HG03354 (cell line): ENCODE results near the gene BMF.
A peak's percentile ranks its signal among the peaks of the same experiment; 100 is the strongest.

ENCODE experiments used
- ATAC-seq: cut with Tn5 transposase; IDR thresholded peaks from one replicate; pipeline ENCODE4 v1.9.1; 2021; ENCODE audit warnings: mild to moderate bottlenecking; ENCODE audit not compliant: unreplicated experiment, poor library complexity, severe bottlenecking

BMF gene

DNA sequence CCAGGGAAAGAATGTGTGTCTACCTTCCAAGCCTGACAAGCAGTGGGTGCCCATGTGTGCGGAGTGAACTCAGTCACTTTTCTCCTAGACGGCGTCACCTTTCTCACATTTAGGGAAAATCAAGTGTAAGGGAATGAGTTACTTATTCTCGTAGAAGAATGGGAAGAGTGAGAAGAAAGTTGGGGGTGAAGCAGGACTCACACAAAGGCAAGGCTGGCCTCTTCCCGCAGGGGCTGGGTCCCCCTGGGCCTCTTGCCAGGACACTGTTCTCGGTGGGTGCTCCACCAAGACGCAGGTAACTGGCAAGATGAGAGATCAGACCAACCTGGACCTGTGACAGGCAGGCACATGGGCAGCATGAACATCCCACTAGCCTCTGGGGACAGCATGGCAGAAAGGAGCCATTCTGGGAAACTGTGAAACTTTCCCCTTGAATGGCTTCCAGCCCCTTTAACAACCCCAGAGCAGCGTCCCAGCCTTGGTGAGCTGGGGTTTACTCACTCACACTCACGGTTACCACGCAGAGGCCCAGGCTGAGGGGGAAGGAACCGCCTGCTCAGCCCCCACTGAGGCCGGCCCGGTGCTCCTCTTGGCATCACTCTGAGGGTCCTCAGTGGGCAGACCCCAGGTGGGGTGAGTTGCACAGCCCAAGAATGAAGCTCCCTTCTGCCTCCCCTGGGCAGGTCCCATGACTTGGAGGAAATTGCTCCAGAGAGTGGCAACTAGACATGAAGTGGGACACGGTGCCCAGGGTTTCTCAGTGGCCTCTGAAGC lies 54.7 kb downstream of the BMF start:
- ATAC-seq = peak; percentile 24

DNA sequence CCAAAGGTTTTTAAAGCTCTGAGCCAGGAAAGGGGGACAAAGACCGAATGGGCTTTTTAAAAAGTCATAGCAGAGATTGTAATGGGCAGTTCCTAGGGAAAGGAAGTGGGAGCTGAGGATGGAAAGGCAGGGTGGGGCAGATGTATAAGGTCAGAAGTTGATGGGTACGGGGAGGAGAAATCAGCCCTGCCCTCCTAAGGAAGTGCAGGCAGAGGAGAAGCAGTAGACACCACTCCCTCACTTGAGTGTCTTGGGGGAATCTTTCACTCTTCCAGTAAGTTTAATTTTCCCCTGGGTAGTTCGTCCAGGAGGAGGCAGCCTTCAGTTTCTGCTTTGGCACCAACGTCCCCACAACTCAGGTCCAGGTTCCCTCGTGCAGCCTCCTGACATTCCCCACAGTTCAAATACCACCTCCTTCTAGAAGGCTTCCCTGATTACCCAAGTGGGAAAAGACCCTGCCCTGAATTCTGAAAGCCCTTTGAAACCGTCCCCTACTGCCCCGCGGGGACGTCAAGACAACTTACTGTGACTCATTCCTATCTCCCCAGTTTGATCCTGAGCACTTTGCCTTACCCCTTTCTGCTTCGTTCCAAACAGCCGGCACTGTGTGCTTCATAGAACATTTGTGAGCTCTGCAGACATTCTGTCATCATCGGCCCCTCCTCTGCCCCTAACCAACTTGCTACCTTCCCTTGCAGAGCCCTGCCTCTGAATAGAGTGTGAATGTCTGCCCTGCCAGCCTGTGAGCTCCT lies 55.4 kb downstream of the BMF start:
- no peak for ATAC-seq

DNA sequence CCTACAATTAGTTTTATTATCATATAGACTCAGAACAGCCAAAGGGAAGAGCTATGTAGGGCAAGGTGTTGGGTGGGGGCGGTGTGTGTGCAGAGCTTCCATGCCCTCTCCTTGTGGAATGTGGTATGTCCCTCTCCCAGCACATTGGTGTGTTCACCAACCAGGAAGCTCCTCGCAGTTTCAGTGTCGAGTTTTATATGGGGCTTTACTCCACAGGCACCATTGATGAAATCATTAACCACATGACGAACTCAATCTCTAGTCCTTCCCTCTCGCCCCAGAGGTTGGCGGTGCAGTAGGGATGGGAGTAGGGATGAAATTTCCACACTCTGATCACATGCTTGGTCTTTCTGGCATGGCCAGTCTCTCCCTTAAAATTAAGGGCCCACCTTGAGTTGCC lies 56.1 kb downstream of the BMF start:
- no peak for ATAC-seq

DNA sequence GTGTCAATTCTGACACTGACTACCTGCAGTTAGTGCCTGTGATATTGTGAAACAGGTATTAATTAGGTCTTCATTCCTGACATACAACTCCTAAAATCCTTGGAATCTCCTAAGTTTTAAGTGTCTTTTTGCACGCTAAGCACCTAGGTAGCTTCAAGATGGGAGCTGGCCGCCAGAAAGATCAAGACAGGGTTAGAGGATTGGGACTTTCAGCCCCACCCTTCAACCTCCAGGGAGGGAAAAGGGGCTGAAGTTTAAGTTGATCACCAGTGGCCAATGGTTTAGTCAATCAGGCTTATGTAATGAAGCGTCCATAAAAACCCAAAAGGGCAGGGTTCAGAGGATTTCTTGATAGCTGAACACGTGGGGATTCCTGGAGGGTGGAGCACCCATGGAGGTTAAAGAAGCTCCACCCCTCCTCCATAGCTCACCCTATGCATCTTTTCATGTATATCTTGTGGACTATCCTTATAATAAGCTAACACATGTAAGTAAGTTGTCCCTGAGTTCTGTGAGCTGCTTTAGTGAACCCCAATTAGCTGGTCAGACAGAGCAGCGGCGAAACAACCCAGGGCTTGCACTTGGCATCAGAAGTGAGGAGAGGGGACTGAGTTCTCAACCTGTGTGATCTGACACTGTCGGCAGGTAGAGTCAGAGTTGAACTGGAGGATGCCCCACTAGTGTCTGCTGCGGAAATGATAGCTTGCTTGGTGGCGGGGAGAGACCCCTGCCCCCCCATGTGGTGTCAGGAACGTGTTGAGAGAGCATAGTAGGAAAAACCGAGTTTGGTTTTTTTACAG lies 56.9 kb downstream of the BMF start:
- no peak for ATAC-seq

DNA sequence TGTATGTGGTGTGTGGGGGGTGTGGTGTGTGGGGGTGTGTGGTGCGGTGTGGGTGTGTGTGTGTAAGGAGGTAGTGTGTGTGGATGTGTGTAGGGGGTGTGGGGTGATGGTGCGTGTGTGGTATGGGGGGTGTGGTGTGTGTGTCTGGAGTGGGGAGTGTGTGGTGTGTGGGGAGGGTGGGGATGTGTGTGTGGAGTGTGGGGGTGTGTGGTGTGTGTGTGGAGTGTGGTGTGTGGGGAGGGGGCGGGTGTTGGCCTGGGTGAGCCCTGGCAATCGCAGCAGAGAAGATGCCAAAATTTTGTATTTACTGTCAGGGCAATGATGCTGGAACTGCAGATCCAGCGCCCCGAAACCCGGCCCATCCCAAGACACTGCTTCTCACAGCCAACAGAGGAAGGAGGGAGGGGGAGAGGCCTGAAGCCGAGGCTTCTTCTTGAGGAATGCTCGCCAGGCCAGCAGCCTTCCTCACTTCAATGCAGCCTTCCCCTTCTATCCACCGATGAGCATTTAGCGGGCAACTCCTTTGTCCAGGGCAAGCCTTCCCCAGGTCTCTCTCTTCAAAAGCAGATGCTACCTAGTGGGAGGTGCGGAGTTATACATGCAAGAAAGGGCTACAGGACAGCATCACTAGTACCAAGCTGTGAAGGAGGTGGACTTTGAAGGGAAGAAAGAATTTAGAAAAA lies 57.8 kb downstream of the BMF start:
- no peak for ATAC-seq

DNA sequence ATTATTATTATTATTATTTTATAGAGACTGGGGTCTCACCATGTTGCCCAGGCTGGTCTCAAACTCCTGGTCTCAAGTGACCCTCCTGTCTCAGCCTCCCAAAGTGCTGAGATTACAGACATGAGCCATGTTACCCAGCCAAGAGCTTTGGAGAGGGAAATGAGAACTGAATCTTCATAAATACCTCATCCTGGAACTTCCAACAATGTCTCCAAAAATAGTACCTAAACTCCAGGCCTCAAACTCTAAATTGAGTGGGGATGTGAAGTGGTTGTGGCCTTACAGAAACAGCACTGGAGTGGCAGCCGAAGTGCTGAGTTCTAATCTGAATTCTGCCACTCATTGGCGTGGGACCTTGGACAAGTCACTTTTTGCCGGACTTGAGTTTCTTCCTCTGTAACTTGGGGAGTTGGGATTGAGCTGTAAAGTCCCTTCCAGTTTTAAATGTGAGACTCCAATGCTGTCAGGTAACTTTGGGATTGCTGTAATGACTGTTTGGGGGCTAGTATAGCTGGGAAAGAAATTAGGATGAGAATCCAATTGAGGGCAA lies 59.7 kb downstream of the BMF start:
- no peak for ATAC-seq

DNA sequence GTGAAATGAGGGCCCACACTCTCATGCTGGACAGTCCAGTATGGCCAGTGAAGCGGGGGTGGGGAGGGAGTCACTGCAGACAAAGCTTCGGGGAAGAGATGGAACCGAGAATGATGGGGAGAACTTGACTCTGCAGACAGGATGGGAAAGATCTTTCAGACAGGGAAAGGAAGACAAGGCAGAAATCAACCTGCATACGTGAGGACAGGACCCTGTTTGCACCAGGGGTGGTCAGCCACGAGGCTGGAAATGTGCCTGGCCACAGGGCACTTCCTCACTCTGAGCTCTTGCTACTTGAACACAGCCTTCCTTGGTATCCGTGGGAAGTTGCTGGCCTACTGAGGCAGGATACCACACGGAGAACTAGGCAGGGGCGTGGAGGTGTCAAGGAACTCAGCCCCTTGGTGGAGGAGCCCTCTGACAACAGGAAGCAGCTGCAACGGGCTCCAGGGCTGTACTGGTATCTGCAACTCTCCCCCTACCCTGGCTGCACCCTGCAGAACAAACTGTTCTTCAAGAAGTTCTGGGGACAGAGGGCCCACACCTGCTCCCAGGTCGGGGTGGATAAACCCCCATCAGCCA lies 60.4 kb downstream of the BMF start:
- peak; percentile 33 for ATAC-seq

DNA sequence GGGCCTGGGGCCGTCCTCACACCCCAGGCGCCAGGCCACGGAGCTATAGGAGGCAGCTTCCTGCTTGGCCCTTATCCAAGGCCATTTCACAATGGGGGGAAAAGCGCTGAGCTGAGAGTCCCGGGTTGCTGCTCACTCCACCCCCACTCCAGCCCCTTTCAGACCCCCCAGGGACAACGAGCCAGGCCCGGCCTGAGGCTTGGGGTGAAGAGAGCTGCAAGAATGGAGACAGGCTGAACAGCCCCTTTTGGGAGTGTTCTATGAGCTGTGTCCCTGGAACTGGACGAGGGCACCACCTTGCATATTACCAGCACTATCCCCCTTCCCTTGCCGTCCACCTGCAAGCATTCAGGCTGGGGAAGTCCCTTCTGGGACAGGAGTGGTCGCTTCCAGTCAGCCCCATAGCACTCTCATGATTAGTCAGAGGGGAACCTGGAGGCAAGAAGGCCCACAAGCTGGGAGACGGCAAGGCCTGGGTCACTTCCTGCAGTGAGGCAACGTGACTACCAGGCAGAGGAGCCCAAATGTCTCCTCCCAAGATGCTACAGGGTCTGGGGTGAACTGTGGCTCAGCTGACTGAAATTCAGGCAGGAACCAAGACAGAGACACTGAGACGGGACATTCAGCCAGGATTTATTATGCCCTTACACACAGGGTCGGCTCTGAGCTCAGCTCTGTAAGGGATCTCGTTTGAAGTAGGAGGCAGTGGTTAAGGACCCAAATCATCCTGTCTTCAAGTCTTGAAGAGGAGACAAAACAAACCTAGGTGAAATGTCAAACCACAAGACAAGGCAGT lies 61.1 kb downstream of the BMF start:
- peak; percentile 56 for ATAC-seq

DNA sequence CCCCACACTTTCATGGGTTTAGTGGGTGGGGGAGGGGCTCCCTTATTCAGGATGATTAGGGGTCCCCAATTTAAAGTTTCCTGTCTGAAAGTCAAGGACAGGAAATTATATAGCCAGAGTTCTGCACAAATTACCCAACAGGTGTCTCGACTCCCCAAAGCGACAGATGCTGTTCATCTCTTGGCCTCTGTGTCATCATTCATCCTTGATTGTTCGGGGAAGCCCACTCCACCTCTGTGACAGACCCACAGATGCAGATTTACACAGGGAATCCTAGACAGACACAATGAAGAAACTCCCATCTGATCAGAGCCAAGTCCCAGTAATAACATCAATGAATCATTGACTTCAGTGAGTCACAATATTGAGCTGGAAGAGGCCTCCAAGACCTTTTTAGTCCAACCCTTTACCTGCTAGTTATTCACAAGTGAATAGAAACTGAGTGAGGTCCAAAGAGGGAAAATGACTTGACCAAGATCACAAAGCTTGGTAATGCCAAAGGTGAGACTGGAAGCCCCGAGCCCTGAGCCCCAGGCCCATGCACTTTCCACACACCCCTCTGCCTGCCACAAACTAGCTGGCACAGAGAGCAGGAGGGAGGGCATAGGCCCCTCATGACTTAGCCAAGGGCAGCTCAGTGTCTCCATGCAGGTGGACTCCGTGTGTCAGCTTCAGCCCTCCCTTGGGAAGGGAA lies 61.8 kb downstream of the BMF start:
- no peak for ATAC-seq

DNA sequence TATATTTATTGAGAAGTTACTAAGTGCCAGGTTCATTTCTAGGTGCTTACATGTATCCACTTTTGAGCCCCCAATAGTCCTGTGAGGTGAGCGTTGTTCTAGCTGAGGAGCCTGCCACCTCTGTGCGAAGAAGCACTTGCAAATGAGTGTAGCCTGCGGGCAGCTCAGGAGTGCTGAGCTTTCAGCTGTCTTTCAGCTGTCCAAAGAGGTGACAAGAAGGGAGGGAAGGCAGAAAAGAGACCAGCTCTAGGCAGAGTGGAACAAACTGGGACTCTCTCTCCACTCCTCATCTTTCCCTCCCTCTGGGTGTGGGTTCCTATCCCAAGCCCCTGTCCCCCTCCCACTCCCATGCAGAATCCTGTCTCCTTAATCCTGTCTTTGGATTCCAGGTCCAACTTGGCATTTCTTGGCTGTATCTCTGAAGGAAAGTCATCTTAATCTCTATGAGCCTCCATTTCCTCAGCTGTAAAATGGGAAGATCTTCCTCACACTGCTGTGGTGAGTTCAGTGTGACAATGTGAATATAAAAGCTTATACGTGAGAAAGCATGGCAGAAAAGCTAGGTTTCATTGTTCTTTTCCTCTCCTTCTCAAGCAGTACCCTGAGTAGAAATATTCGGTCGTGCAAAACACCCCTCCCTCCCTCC lies 63.0 kb downstream of the BMF start:
- no peak for ATAC-seq

DNA sequence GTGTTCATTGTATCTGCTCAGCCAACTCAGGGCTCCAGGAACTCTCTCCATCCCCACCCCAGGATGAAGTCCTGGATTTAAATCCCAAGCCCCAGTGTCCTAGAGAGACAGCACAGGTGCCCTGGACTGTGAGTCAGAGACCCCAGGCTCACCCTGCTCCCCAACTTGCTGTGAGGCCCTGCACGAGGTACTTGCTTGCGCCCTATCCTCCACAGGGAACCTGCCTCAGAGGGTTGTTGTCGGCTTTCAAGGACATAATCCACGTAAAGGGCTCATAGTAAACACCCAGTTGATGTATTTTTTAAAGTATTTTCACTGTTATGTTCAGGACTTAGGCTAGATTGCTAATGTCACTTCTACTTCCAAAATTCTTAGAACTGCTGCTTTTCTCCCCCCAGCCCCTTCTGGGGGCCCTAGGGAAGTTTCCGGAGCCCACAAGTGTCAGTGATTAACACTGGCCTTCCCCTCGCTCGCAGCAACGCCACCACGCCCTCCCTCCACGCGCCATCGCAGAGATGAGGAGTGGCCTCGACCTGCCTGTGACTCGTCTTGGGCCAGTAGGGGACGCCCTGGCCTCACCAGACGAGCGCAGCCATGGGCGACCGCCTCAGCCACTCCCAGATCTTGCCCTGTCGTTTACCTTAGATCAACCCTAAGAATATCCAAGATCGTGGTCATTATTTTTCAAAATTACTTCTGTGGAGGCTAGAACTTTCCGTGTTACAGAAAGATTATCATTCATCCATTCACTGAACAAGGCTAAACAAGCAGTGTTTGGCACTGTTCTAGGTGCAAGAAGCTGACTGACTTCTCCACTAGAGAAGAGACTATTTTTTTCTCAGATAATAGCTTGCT lies 63.7 kb downstream of the BMF start:
- ATAC-seq = peak; percentile 71

DNA sequence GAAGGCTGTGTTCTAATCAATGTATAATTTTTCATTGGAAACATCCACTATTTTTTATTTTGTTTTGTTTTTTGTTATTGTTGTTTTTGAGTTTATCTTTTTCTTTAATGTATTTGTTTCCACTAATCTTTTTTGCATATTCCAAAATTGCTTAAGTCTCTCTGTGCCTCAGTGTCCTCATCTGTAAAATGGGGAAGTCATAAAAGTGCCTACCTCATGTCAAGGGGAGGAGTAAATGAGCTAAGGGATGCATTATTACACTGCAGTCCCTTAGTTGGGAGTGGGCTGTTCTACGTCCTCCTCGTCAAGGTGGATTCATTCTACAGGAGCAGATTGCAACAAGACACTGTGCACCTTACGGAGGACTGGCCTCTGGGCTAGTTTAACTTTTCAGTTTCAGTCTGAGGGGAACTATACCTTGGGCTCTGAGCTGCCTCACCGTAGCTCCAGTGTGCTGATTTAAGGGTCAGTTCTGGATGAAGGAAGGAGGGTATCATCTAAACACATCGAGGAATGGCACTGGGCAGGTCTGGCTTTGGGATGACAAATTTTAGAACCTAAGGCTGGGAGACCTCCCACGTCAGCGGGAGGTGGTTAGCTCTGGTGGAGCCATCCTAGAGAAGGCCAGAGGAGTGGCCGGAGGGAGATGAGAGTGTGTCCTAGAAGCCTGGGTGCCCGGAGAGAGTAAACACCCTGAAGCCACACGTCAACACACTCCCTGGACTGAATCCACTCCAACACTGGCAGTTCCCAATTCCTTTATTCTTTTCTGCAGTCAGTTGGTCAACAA lies 64.6 kb downstream of the BMF start:
- ATAC-seq = no peak

DNA sequence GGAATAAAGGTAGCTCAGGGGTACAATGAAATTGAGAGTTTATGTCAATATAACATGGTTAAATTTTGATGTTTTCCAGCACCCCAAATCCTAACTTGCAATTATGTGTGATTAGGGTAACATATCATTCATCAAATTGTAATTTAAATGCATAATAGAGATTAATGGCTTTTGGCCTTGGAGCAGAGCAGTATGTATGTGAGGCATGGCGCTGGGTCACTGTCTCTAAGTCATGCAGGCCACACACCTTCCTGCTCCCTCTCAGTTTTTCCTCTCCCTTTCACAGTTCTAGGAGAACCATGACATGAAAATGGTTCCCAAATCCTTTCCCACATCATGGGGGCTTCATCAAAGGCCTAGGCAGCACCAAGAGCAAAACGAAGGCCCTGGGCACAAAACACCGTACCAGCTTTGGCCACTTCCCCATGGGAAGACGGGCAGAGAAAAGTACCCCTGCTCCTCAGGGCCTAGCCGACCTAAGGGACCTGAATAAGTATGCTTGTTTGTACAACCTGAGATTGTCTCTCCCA lies 65.8 kb downstream of the BMF start:
- ATAC-seq = no peak

DNA sequence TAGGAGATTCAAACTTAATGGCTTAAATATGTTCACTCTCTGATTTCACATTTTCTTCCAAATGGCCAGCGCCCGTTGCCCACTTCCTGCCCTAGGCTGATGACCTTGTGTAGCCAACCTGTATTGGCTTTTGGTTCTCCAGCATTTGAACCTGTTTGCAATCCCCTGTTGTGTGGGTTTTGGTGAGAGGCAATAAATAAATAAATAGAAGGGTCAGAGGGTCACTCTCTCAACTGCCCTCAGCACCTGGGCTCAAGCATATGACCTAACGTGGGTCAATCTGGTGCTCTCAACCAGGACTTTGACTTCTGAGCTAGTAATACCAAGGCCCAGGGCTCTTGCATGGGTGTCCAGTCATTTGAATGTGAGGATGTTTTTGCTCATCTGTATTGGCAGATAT lies 67.9 kb downstream of the BMF start:
- no peak for ATAC-seq

DNA sequence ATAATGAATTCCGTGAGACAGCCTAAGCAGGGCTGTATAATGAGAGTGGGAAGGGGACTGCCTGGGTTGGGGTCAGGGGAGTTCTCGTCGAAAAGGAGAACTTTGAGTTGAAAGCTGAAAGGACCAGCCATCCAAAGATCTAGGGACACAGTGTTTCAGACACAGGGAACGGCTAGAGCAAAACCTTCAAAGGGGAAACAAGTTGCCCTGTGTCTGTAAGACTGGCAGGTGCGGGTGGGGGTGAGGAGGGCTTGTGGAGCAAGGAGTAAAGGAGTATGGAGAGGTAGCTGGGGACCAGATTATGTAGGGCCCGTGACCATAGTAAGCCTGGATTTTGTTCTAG lies 68.4 kb downstream of the BMF start:
- no peak for ATAC-seq
